HepG2 (cell line): ENCODE measurements around the gene ECE2. TPM values are rescaled to one million over a fixed set of nuclear protein-coding genes. Genes with fewer than 3 reads are reported as not detected.

Source experiments
- CBFB ChIP-seq: sonication (generic); formaldehyde crosslinking; IDR thresholded peaks from 2 replicates; pipeline ENCODE4 v1.4.0; 2020; ENCODE audit warnings: missing genetic modification reagents
- FOXC1 ChIP-seq: sonication (generic); formaldehyde crosslinking; IDR thresholded peaks from 2 replicates; pipeline ENCODE4 v1.8.0; 2022; ENCODE audit warnings: mild to moderate bottlenecking, missing genetic modification reagents, borderline replicate concordance
- GABPA ChIP-seq, 2 experiments: IDR thresholded peaks; 2 replicates each; pipeline ENCODE4 v1.6.1; 2011 to 2016; ENCODE audit warnings: low read depth in 2 of 2, low read length in 1 of 2, missing biosample characterization in 1 of 2, missing genetic modification characterization in 1 of 2
- GABPB1 ChIP-seq: IDR thresholded peaks from 2 replicates; pipeline ENCODE4 v1.6.1; 2016; ENCODE audit warnings: mild to moderate bottlenecking, missing genetic modification reagents, moderate library complexity, missing compliant biosample characterization
- GLMP ChIP-seq: sonication (generic); formaldehyde crosslinking; IDR thresholded peaks from 2 replicates; pipeline ENCODE4 v1.9.0; 2021; ENCODE audit warnings: missing genetic modification reagents, mild to moderate bottlenecking, borderline replicate concordance
- NBN ChIP-seq: fragments of 450-650 bp; conservative IDR thresholded peaks from 2 replicates; pipeline ENCODE4 v1.6.1; 2017
- NR0B2 ChIP-seq: sonication (generic); formaldehyde crosslinking; IDR thresholded peaks from 2 replicates; pipeline ENCODE4 v1.4.0; 2020; ENCODE audit warnings: mild to moderate bottlenecking, missing genetic modification reagents
- NR3C1 ChIP-seq: sonication (generic); formaldehyde crosslinking; IDR thresholded peaks from 2 replicates; pipeline ENCODE4 v1.4.0; 2020; ENCODE audit warnings: missing genetic modification reagents
- PCBP1 ChIP-seq: fragments of 200-400 bp; formaldehyde crosslinking; IDR thresholded peaks from 2 replicates; pipeline ENCODE4 v1.6.1; 2017; ENCODE audit warnings: mild to moderate bottlenecking, low read depth, low read length, borderline replicate concordance
- SAP130 ChIP-seq: IDR thresholded peaks from 2 replicates; pipeline ENCODE4 v1.6.1; 2016; ENCODE audit warnings: low read depth
- SIN3A ChIP-seq: IDR thresholded peaks from 2 replicates; pipeline ENCODE4 v1.6.1; 2011; ENCODE audit warnings: low read depth, mild to moderate bottlenecking, control low read depth, low read length, borderline replicate concordance
- THAP8 ChIP-seq: sonication (generic); formaldehyde crosslinking; IDR thresholded peaks from 2 replicates; pipeline ENCODE4 v1.5.1; 2020; ENCODE audit warnings: missing genetic modification reagents, mild to moderate bottlenecking, borderline replicate concordance
- ZBTB14 ChIP-seq: sonication (generic); formaldehyde crosslinking; IDR thresholded peaks from 2 replicates; pipeline ENCODE4 v1.4.0; 2020; ENCODE audit warnings: missing genetic modification reagents
- ZNF646 ChIP-seq: sonication (generic); formaldehyde crosslinking; IDR thresholded peaks from 2 replicates; pipeline ENCODE4 v1.9.0; 2021; ENCODE audit warnings: mild to moderate bottlenecking, missing genetic modification reagents
- ZNF724P ChIP-seq: sonication (generic); formaldehyde crosslinking; IDR thresholded peaks from 2 replicates; pipeline ENCODE4 v1.8.0; 2022; ENCODE audit warnings: missing genetic modification reagents, borderline replicate concordance
- ZNF772 ChIP-seq: sonication (generic); formaldehyde crosslinking; IDR thresholded peaks from 2 replicates; pipeline ENCODE4 v1.5.0; 2020; ENCODE audit warnings: mild to moderate bottlenecking, missing genetic modification reagents
- polyA plus RNA-seq, 8 experiments: library from polyadenylated mRNA; depleted of rRNA in 3 of 8; stranded (reverse) in 7 of 8; unstranded in 1 of 8; fragments of >200 nt; fragmentation: Illumina TruSeq in 4 of 8; extraction: Trizol in 4 of 8; gene quantifications; 2 replicates each; pipeline versions ENCODE4 v1.2.1 to v1.2.3, GENCODE V29; 2011 to 2016; ENCODE audit warnings: low read depth in 4 of 8, missing spikeins in 1 of 8, mixed read lengths in 1 of 8; ENCODE audit not compliant: insufficient read depth in 1 of 8
- total RNA-seq, 5 experiments: library from RNA; depleted of rRNA; stranded (reverse); fragments of >200 nt; fragmentation: Illumina TruSeq; extraction: Trizol; gene quantifications; 2 replicates each; pipeline ENCODE4 v1.2.3, GENCODE V29; 2016; ENCODE audit warnings: low read depth in 1 of 5

Gene ECE2
- total and polyA plus RNA-seq, 2 of the 13 experiments (the other 11 are each of a cell fraction or from before 2014, with no cell fraction given), result not detected

GRCh38 chr3:184248454-184249411, 27.1 kb upstream of the ECE2 start, which contains the start of gene ALG3 (continued):
- TF ChIP-seq GLMP (CRISPR knock-in tag) (no peak), NR0B2 (CRISPR knock-in tag) (no peak; the same call in 1 of the 2 replicates), GABPA (IDR thresholded peaks at IDR 0.05; ENCODE audit: low read depth, low read length) (no peak), GABPA (CRISPR knock-in tag; IDR thresholded peaks at IDR 0.05; ENCODE audit: low read depth) (peak; percentile 88), ZBTB14 (CRISPR knock-in tag) (no peak; the same call in 1 of the 2 replicates), ZNF724P (CRISPR knock-in tag) (no peak; the same call in 1 of the 2 replicates), NR3C1 (no peak), SAP130 (CRISPR knock-in tag) (peak; percentile 88), SIN3A (peak; percentile 93; the same call in 1 of the 2 replicates), GABPB1 (CRISPR knock-in tag) (peak; percentile 94), NBN (no peak), CBFB (CRISPR knock-in tag) (peak; percentile 93), ZNF772 (CRISPR knock-in tag) (peak; percentile 89), ZNF646 (peak; percentile 48; the same call in 1 of the 2 replicates), PCBP1 (0 out of 2 replicates have a peak, but pooled peaks have one; percentile 76), THAP8 (no peak; the same call in 1 of the 2 replicates), FOXC1 (no peak)
